Prostate gland (tissue), 2 donors: ENCODE data around the gene ALDH7A1.

Source experiments
- POLR2A ChIP-seq: fragments of 450-650 bp; IDR thresholded peaks from one replicate; pipeline ENCODE4 v1.6.1; 2016; ENCODE audit warnings: antibody characterized with exemption, mild to moderate bottlenecking
- POLR2AphosphoS5 ChIP-seq: sonication (generic); formaldehyde crosslinking; IDR thresholded peaks from one replicate; pipeline ENCODE4 v1.6.1; 2017; ENCODE audit warnings: antibody characterized with exemption
- TF ChIP-seq, protein P1 (sequence below), 4 experiments: fragments of 200-600 bp in 2 of 4; fragments of 450-650 bp in 2 of 4; sonication (generic) in 2 of 4; IDR thresholded peaks; 1 replicate in 3 of 4; 2 replicates in 1 of 4; pipeline ENCODE4 v1.5.1; 2016 to 2019; ENCODE audit warnings: antibody characterized with exemption in 4 of 4, mild to moderate bottlenecking in 2 of 4, moderate library complexity in 2 of 4

DNA sequence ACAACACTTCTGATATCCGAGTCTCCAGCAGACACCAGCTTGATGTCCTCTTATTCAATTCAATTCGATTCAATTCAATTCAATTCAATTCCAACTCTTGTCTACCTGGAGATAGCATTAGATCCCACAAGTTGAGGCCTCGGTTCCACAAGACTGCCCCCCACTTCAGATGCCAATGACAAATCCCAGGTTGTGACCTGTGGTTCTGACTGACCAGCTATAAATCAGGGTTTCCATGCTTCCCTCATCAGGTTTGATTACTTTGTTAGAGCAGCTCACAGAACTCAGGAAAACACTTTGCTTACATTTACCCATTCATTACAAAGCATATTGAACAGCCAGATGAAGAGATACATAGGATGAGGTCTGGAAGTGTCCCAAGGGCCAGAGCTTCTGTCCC, 82.6 kb downstream of the ALDH7A1 start:
- TF ChIP-seq, protein P1, sequence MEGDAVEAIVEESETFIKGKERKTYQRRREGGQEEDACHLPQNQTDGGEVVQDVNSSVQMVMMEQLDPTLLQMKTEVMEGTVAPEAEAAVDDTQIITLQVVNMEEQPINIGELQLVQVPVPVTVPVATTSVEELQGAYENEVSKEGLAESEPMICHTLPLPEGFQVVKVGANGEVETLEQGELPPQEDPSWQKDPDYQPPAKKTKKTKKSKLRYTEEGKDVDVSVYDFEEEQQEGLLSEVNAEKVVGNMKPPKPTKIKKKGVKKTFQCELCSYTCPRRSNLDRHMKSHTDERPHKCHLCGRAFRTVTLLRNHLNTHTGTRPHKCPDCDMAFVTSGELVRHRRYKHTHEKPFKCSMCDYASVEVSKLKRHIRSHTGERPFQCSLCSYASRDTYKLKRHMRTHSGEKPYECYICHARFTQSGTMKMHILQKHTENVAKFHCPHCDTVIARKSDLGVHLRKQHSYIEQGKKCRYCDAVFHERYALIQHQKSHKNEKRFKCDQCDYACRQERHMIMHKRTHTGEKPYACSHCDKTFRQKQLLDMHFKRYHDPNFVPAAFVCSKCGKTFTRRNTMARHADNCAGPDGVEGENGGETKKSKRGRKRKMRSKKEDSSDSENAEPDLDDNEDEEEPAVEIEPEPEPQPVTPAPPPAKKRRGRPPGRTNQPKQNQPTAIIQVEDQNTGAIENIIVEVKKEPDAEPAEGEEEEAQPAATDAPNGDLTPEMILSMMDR (IDR thresholded peaks at IDR 0.05) = no peak
- TF ChIP-seq POLR2A = no peak
- TF ChIP-seq POLR2AphosphoS5 = no peak
